ENCODE data around the gene SART3.
A peak's percentile ranks its signal among the peaks of the same experiment; 100 is the strongest.
"Not testable (repeated sequence)": the region's sequence is repeated elsewhere in the genome, so short reads cannot be mapped to it uniquely, and the experiment has no call there.

SART3 gene

DNA sequence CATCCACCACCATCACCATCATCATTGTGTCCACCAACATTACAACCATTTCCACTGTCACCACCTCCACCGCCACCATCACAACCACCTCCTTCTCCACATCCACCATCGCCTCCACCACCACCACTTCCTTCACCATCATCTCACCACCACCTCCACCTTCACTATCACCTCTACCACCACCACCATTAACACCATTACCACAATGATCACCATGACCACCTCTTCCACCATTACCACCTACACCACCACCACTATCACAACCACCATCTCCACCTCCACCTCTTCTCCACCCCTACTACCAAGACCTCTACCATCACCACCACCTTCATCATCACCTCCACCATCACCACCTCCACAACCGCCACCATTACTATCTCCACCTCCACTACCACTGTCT lies 17.8 kb upstream of the SART3 start:
- in situ Hi-C loops (cut with MboI; ENCODE audit: low sequenced_read_pairs, unreplicated experiment): no loop called here
- DNase-seq (ENCODE audit: low spot score): no peak
- TF ChIP-seq, protein P1, sequence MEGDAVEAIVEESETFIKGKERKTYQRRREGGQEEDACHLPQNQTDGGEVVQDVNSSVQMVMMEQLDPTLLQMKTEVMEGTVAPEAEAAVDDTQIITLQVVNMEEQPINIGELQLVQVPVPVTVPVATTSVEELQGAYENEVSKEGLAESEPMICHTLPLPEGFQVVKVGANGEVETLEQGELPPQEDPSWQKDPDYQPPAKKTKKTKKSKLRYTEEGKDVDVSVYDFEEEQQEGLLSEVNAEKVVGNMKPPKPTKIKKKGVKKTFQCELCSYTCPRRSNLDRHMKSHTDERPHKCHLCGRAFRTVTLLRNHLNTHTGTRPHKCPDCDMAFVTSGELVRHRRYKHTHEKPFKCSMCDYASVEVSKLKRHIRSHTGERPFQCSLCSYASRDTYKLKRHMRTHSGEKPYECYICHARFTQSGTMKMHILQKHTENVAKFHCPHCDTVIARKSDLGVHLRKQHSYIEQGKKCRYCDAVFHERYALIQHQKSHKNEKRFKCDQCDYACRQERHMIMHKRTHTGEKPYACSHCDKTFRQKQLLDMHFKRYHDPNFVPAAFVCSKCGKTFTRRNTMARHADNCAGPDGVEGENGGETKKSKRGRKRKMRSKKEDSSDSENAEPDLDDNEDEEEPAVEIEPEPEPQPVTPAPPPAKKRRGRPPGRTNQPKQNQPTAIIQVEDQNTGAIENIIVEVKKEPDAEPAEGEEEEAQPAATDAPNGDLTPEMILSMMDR (IDR thresholded peaks at IDR 0.05; ENCODE audit: borderline replicate concordance, control extremely low read depth, extremely low read depth, insufficient read depth, missing control alignments): no peak

DNA sequence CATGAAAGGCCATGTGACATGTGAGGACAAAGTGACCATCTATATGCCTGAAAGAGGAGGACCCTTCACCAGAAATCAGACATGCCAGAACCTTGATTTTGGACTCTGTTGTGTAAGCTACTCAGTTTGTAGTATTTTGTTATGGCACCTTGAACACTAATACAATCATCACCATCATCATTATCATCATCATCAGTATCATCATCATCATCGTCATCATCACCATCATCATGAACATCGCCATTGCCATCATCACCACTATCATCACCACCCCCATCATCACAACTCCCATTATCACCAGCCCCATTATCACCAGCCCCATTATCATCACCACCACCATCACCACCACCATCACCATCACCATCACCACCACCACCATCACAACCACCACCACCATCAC lies 17.3 kb upstream of the SART3 start:
- TF ChIP-seq, protein P1 (IDR thresholded peaks at IDR 0.05; ENCODE audit: borderline replicate concordance, control extremely low read depth, extremely low read depth, insufficient read depth, missing control alignments): no peak
- DNase-seq (ENCODE audit: low spot score): no peak
- in situ Hi-C loops (cut with MboI; ENCODE audit: low sequenced_read_pairs, unreplicated experiment): no loop called here

DNA sequence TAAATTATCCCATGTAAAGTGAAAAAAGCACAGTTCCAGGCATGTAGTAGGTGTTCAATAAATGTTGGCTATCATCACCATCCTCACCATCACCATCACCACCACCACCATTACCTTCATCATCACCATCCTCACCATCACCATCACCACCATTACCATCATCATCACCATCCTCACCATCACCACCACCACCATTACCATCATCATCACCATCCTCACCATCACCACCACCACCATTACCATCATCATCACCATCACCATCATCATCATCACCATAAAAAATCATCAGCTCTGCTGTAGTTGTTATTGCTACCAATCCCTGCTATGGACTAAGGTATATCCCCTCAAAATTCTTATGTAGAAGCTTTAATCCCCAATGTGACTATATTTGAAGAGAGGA lies 16.5 kb upstream of the SART3 start:
- TF ChIP-seq, protein P1 (IDR thresholded peaks at IDR 0.05; ENCODE audit: borderline replicate concordance, control extremely low read depth, extremely low read depth, insufficient read depth, missing control alignments): no peak
- DNase-seq (ENCODE audit: low spot score): no peak
- in situ Hi-C loops (cut with MboI; ENCODE audit: low sequenced_read_pairs, unreplicated experiment): no loop called here

DNA sequence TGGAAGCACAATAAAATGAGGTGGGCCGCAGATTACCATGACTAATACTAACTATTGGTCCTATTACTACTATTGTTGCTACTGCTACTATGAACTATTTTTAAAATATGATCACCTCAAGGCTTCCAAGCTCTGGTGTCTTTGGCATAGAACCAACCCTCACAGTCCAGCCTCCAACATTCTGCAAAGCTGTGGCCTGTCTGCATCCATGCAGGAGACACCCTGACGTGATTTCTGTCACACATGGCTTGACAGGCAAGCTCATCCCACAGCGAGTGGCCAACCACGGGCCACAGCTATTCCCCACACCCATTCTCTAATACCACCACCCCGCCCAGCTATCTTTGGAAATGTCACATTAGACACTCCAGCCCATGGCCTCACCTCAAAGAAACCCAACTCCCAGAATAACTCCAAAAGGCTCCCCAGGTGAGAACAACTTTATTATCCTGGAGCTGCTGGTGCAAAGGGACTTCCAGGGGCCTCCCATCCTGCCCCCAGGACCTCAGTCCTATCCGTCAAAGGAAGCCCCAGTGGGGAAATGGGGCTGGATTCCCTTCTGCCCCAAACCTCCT lies 15.8 kb upstream of the SART3 start:
- in situ Hi-C loops (cut with MboI; ENCODE audit: low sequenced_read_pairs, unreplicated experiment): no loop called here
- TF ChIP-seq, protein P1 (IDR thresholded peaks at IDR 0.05; ENCODE audit: borderline replicate concordance, control extremely low read depth, extremely low read depth, insufficient read depth, missing control alignments): no peak

DNA sequence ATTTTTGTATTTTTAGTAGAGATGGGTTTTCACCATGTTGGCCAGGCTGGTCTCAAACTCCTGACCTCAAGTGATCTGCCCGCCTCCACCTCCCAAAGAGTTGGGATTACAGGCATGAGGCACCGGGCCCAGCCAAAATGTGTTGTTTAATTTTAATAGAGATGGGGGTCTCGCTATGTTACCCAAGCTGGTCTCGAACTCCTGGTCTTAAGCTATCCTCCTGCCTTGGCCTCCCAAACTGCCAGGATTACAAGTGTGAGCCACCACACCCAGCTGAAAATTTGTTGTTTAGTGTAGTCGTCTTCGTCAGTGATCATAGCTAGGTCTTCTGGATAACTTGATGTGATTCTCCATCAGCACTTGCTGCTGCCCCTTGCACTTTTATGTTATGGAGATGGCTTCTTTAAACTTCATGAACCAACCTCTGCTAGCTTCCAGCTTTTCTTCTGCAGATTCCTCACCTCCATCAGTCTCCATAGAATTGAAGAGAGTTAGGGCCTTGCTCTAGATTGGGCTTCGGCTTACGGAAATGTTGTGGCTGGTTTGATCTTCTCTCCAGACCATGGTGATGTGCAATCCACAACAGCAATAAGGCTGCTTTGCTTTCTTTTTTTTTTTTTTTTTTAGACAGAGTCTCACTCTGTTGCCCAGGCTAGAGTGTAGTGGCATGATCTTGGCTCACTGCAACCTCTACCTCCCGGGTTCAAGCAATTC lies 14.4 kb upstream of the SART3 start:
- in situ Hi-C loops (cut with MboI; ENCODE audit: low sequenced_read_pairs, unreplicated experiment): no loop called here
- DNase-seq (ENCODE audit: low spot score): no peak
- TF ChIP-seq, protein P1 (IDR thresholded peaks at IDR 0.05; ENCODE audit: borderline replicate concordance, control extremely low read depth, extremely low read depth, insufficient read depth, missing control alignments): no peak

More for the DNA sequence above, 15.8 kb upstream of the SART3 start:
- DNase-seq (ENCODE audit: low spot score): peak; percentile 8

DNA sequence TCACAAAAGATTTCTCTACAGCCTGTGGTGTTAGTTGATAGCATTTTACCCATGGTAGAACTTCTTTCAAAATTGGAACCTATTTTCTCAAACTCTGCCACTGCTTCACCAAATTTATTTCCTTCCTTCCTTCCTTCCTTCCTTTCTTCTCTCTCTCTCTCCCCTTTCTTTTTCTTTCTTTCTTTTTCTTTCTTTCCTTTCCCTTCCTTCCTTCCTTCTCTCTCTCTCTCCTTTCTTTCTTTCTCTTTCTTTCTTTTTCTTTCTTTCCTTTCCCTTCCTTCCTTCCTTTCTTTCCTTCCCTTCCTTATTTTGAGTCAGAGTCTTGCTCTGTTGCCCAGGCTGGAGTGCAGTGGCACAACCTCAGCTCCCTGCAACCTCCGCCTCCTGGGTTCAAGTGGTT lies 13.3 kb upstream of the SART3 start:
- DNase-seq (ENCODE audit: low spot score): not testable (repeated sequence)
- in situ Hi-C loops (cut with MboI; ENCODE audit: low sequenced_read_pairs, unreplicated experiment): loop anchor here (25.0 kb wide), 1 partner anchor 513 kb away; the partner anchor contains the start of genes ALKBH2 and UNG

DNA sequence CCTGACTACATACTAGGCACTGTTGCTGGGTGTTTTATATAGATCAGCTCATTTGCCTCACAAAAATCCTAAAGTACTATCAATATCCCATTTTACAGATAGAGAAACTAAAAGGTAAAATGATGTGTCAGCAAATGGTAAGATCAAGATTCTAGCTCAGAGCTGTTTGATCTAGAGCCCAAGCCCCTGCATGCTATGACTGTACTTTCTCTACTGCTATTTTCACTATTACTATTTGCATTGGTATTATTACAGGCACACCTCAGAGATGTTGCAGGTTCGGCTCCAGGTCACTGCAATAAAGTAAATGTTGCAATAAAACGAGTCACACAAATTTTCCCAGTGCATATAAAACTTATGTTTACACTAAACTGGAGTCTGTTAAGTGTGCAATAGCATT lies 12.3 kb upstream of the SART3 start:
- in situ Hi-C loops (cut with MboI; ENCODE audit: low sequenced_read_pairs, unreplicated experiment): loop anchor here (25.0 kb wide), 1 partner anchor 514 kb away; the partner anchor contains the start of genes ALKBH2 and UNG
- no peak for DNase-seq (ENCODE audit: low spot score)

More for the DNA sequence above, 12.3 kb upstream of the SART3 start:
- TF ChIP-seq, protein P1 (IDR thresholded peaks at IDR 0.05; ENCODE audit: borderline replicate concordance, control extremely low read depth, extremely low read depth, insufficient read depth, missing control alignments): no peak
